GM08714 (cell line): Measurements from ENCODE around the gene STARD13.

Source experiments
- H3K4me3 ChIP-seq: fragments of 200-500 bp; sonication (Bioruptor generic); 2 replicates; pipeline ENCODE4 v1.5.1; 2014; ENCODE audit warnings: mild to moderate bottlenecking, low read length, inconsistent platforms
- ZNF274 ChIP-seq: IDR thresholded peaks from 2 replicates; pipeline ENCODE4 v1.6.1; 2012; ENCODE audit warnings: mild to moderate bottlenecking, low read depth, low read length

The STARD13 gene

GRCh38 chr13:33107361-33107760 is 178.2 kb downstream of the STARD13 start:
- TF ChIP-seq ZNF274, result no peak
- H3K4me3 ChIP-seq, result no peak overlapping the region

DNA sequence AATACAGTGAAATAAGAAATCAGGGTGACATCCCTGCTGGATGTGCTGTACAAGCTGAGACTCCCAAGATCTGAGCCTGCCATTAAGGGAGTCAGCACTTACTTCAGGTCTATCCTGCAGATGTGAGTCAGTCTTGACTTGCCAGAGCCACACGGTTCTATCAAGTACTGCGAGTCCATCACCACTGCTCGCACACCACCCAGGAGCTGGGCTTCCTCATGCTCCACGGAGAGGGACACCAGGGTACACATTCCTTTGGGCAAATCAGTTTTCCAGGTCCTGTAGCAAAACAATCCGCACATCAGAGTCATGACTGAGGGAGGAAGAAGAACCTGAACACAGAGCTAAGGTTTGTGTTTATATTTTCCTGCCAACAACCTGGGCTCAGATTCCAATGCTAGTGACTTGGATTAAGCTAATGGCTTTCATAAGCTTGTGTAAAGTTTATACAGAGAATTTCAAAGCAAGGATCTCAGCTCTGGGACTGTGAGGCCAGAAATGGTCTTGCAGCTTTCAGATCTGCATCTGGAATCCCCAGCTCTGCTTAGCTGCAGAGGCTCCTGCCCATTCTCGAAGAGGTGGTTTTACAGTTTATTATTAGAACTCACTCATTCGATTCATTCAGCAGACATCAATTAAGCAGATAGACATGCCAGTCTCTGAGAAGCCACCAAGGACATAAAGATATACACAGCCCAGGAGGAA is 178.7 kb downstream of the STARD13 start:
- no peak overlapping the region for H3K4me3 ChIP-seq
- TF ChIP-seq ZNF274, result no peak

DNA sequence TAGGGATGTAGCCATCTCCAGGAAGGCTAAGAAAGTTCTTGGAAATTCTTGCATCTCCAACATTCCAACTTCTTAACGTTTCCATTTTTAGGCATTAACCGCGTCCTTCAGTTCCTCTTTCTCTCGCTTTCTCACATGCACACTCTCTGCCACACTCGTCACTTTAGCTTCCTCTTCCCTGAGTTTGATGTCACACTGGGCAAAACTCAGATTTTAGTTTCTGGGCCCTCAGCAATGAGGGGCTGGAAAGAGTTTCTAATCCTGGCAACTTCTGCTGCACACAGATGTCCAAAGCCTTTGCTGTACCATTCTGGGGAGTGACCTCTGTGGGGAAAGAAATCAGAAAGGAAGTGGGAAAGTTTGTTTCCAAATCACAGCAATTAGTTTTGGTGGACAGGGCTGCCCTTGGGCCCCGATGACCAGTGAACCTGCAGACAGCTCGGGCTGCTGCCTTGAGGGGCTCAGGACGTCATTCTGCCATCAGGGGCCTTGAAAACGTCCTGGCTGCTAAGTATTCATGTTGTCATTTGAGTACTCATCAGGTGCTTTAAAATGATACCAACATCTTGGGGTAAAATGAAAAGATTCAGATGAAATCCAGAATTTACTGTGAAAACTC is 180.1 kb downstream of the STARD13 start:
- H3K4me3 ChIP-seq, result no peak overlapping the region
- no peak for TF ChIP-seq ZNF274

DNA sequence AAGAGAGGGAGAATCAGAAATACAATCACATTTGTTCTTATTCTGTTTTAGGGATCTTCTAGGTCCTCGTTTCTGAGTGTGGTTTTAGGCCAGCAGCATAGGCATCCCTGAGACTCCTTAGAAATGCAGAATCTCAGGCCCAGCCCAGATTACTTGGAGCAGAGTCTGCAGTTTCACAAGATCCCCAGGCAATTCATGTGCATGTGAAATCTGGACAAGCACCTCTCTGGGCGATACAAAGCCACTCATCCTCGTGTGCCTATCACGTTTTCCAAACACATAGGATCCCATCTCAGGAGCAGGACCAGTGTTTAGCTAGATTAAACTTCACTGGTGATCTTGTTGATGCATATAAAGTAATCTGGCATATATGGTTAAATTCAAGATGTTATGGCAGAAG is 182.1 kb downstream of the STARD13 start:
- no peak overlapping the region for H3K4me3 ChIP-seq
- TF ChIP-seq ZNF274, result no peak

DNA sequence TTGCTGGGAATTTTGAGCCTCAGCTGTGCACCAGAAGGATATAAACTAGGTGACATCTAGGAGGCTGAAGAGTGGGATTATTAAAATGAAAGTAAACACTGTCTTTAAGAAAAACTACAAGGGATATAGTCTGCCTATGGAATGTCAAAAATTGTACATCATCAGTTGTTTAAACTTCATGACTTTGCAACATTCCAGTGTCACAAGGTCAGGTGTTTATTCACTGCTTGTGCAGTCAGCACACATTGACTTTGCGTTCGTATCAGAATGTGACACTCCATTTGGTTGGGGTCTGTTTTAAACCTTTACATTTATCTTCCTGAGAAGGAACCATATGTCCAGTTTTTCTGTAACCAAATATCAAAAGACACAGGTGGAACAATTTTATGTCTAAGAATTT is 183.7 kb downstream of the STARD13 start:
- TF ChIP-seq ZNF274, result no peak
- H3K4me3 ChIP-seq, result no peak overlapping the region

DNA sequence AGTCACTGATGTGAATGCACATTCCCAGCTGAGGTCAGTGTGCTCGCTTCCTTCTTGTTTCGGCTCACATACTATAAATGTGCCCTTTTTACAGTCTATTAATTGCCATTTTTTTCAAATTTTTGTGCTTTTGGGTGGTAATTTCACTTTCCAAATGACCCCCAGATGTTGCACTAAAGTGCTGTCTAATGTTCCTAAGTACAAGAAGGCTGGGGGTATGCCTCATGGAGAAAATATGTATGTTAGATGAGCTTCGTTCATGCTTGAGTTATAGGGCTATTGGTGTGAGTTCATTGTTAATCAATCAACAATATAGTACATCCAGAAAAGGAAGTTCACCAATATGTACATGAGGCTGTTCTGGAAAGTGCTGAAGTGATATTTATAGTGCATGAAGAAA is 184.7 kb downstream of the STARD13 start:
- no peak for TF ChIP-seq ZNF274
- H3K4me3 ChIP-seq, result no peak overlapping the region

DNA sequence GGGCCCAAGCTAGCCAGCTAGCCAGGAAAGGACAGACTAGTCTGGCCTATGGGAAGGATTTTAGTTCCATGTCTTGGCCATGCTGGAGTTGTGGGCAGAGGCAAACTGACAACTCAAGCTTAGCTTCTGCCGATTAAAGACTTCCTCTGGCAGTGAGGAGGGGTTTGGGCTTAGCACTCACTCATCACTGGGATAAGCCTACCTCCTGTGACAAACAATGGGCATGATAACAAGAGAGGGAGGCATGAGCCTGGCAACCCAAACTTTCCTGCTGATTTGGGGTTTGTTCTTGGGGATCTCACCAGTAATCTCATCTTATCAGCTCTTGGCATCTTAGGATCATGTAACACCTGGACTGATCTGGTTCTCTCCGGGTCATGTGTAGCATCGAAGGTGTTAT is 185.7 kb downstream of the STARD13 start:
- no peak for TF ChIP-seq ZNF274
- no peak overlapping the region for H3K4me3 ChIP-seq

GRCh38 chr13:33096886-33097605 is 188.5 kb downstream of the STARD13 start:
- TF ChIP-seq ZNF274, result no peak
- no peak overlapping the region for H3K4me3 ChIP-seq

- H3K4me3 ChIP-seq, result no peak overlapping the region
- no peak for TF ChIP-seq ZNF274
Observed at GRCh38 chr13:33092073-33092987, 193.2 kb downstream of the STARD13 start.

DNA sequence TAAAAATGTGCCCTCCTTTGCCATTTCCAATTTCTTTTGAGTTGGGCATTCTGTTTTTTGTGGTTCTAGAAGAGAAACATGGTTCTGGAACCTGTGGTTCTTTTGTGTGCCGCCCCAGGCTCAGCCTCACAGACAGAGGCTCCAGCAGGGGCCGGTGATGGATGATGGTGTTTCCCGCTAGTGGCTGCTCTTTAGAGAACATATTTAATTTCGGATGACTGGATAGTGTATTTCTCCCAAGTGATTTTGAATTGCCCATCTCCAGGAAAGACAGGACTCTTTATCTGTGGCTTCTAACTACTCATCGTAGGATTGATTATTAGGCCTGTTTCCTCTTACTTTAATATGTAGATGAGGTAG is 194.2 kb downstream of the STARD13 start:
- no peak for TF ChIP-seq ZNF274
- no peak overlapping the region for H3K4me3 ChIP-seq

DNA sequence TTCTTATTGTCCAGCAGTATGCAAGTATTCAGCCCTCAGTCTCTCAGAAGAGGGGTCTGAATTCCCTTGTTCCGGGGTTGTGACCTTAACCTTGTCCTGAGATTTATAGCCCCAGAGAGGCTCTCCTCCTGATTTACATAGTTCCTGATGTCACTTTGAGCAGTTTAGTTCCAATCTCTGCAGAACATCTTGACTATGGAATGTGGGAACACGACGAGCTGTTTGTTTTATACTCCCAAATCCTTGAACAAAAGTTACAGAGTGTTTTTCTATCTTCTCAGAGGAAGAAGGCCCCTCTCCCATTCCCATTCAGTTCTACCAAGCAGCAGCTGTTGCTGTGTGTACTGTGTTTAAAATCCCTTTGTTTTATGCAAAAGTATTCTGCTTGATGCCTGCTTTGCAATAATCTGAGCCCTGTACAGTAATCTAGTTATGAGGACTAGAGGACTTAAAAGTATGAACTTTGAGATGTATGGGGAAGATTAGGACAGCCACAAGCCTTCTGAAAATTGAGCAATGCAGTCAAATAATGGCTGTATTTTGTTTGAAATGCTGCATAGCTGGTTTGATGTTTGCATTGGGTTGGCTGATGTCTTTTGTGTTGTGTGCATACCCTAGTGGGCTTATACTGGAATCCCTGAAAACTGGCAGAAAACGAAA is 194.7 kb downstream of the STARD13 start:
- H3K4me3 ChIP-seq, result no peak overlapping the region
- no peak for TF ChIP-seq ZNF274

DNA sequence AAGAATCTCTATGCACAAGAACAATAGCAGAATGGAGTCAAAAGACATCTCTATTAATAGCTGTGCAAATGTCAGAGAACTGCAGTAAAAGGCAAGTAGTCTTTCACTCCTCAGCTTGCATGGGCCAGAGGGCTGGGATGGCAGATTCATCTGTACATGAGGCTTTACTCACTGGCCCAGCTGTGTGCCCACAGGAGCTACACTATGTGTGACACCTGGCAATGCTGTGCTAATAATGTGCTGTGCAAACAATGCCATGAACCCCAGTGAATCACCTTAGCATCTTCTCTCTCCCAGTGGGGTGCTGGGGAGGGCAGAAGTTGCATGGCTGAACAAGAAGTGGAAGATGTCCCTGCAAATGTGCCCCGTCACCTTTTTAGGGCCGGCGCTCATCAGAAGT is 196.2 kb downstream of the STARD13 start:
- no peak overlapping the region for H3K4me3 ChIP-seq
- TF ChIP-seq ZNF274, result no peak

- TF ChIP-seq ZNF274, result no peak
- no peak overlapping the region for H3K4me3 ChIP-seq
Observed at GRCh38 chr13:33087790-33088189, 197.8 kb downstream of the STARD13 start.

DNA sequence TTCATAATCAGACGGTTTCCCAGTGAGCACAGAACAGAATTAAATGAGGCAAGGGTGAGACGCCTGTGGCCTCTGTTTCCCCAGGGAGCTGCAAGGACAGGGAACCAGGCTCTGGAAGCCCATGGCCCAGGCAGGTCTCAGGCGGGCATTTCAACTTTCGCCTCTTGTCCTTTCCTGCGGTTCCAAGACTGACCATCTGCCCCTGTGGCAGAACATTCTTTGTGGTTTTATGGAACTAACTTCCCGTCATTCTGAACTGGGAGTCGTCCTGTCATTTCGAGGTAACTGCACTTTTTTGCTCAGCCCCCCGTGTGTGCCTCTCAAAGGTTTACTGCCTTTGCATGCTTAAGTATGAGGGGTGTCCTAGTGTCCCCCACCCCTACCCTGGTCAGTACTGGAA is 198.5 kb downstream of the STARD13 start:
- TF ChIP-seq ZNF274, result no peak
- H3K4me3 ChIP-seq, result no peak overlapping the region
